Umbilical cord (tissue), 2 donors: ENCODE measurements around the gene FBXO24. TPM values are rescaled to one million over a fixed set of nuclear protein-coding genes. Genes with fewer than 3 reads are reported as not detected.

Source experiments
- DNase-seq: peaks from one replicate; pipeline ENCODE4 v3.0.0-alpha.2; 2015; ENCODE audit warnings: low spot score
- total RNA-seq: library from RNA; depleted of rRNA; stranded (reverse); fragments of >200 nt; gene quantifications from one replicate; pipeline ENCODE4 v1.2.3, GENCODE V29; 2014; ENCODE audit warnings: low replicate concordance; ENCODE audit not compliant: insufficient read depth

The FBXO24 gene
- total RNA-seq, 1 donor from 2014 or later = not detected

- DNase-seq = no peak
Measured at GRCh38 chr7:100574362-100575205, 11.5 kb upstream of the FBXO24 start.

GRCh38 chr7:100575206-100575631 is 10.9 kb upstream of the FBXO24 start:
- DNase-seq = no peak

- no peak for DNase-seq
Measured at GRCh38 chr7:100575746-100576383, 10.3 kb upstream of the FBXO24 start.

- DNase-seq = no peak
Measured at GRCh38 chr7:100576384-100576993, 9.6 kb upstream of the FBXO24 start.

GRCh38 chr7:100577103-100577502 is 9.0 kb upstream of the FBXO24 start:
- no peak for DNase-seq

GRCh38 chr7:100577507-100577906 is 8.6 kb upstream of the FBXO24 start:
- DNase-seq = no peak

- DNase-seq = no peak
Measured at GRCh38 chr7:100578246-100579183, 7.6 kb upstream of the FBXO24 start.

- DNase-seq = no peak
Measured at GRCh38 chr7:100580466-100581283, 5.5 kb upstream of the FBXO24 start.

GRCh38 chr7:100582041-100582579 is 4.0 kb upstream of the FBXO24 start:
- no peak for DNase-seq

GRCh38 chr7:100582650-100583049 is 3.5 kb upstream of the FBXO24 start:
- no peak for DNase-seq

GRCh38 chr7:100583132-100584053 is 2.7 kb upstream of the FBXO24 start:
- DNase-seq = peak; percentile 72

- peak; percentile 41 for DNase-seq
Measured at GRCh38 chr7:100584054-100584682, 2.0 kb upstream of the FBXO24 start.

- DNase-seq = peak; percentile 82
Measured at GRCh38 chr7:100584683-100585510, 1.2 kb upstream of the FBXO24 start.

GRCh38 chr7:100585511-100586265 is 440 bp upstream of the FBXO24 start, which contains the start of gene LRCH4:
Gene LRCH4 (minus strand): TSS chr7:100586129. CDS start chr7:100586100, 29 bp downstream.
- peak; percentile 56 for DNase-seq

GRCh38 chr7:100588438-100588837 is 2.3 kb downstream of the FBXO24 start:
- DNase-seq = no peak

- DNase-seq = peak; percentile 38
Measured at GRCh38 chr7:100589341-100589947, 3.3 kb downstream of the FBXO24 start.
